22Rv1 (cell line): ENCODE measurements around the gene DCC.

Source experiments
- H3K27ac ChIP-seq: fragments of 450-650 bp; 2 replicates; pipeline ENCODE4 v1.5.1; 2017
- ZFX ChIP-seq: fragments of 450-650 bp; IDR thresholded peaks from 2 replicates; pipeline ENCODE4 v1.6.1; 2017; ENCODE audit warnings: antibody characterized with exemption, borderline replicate concordance
- TF ChIP-seq, protein P1 (sequence below): fragments of 450-650 bp; IDR thresholded peaks from 2 replicates; pipeline ENCODE4 v1.5.1; 2017; ENCODE audit warnings: mild to moderate bottlenecking

The DCC gene

DNA sequence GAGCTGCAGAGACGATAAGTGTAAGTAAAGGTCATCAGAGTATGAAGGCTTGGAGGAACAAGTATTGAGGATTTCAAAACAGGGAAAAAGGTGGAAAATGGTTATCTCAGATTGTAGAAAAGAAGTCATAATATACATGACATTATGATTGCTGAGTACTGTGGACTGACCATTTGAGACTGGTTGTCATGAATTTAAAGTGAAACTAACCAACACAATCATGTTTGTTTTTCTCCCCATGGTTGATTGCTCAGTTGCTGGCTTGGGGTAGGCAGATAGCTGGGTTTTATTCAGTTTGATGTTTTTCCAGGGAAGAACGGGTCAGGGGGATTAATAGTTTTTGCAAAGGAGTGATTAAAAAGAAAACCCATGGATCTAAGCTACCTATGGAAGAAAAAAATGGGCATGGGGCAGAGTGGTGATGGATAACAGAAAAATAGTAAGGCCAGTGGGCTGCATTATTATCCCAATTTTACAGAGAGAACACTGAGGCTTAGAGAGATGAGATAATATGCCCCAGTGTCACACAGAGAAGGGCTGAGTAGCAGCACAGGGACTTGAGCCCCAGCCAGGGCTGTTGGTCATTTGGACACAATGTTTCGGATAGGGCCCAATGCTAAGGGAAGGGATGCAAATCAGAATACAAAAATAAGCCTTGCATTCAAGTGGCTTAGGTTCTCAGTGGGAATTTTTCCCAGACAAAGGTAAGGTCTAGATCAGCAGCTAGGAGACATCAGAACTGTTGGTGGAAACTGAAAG lies 885.7 kb downstream of the DCC start:
- H3K27ac ChIP-seq = no peak overlapping the region
- TF ChIP-seq ZFX = no peak
- TF ChIP-seq, protein P1, sequence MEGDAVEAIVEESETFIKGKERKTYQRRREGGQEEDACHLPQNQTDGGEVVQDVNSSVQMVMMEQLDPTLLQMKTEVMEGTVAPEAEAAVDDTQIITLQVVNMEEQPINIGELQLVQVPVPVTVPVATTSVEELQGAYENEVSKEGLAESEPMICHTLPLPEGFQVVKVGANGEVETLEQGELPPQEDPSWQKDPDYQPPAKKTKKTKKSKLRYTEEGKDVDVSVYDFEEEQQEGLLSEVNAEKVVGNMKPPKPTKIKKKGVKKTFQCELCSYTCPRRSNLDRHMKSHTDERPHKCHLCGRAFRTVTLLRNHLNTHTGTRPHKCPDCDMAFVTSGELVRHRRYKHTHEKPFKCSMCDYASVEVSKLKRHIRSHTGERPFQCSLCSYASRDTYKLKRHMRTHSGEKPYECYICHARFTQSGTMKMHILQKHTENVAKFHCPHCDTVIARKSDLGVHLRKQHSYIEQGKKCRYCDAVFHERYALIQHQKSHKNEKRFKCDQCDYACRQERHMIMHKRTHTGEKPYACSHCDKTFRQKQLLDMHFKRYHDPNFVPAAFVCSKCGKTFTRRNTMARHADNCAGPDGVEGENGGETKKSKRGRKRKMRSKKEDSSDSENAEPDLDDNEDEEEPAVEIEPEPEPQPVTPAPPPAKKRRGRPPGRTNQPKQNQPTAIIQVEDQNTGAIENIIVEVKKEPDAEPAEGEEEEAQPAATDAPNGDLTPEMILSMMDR = no peak

DNA sequence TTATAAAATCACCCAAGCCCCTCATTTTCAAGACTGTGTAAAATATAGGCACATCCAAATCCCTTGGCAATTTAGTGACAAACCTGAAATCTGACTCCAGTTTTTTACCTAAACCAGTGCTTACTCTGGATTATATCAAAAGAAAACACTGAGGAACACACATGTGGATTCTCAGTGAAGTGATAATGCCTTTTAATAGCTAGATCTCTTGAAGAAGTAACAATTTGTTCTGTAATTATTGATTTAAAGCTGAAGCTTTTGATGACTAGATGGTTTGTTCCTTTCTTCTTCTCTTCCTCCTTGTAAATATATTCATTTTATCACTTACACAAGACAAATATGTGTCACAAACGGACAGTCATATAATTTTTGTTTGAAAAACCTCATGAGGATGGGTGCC lies 894.6 kb downstream of the DCC start:
- no peak for TF ChIP-seq ZFX
- TF ChIP-seq, protein P1 = no peak
- no peak overlapping the region for H3K27ac ChIP-seq

DNA sequence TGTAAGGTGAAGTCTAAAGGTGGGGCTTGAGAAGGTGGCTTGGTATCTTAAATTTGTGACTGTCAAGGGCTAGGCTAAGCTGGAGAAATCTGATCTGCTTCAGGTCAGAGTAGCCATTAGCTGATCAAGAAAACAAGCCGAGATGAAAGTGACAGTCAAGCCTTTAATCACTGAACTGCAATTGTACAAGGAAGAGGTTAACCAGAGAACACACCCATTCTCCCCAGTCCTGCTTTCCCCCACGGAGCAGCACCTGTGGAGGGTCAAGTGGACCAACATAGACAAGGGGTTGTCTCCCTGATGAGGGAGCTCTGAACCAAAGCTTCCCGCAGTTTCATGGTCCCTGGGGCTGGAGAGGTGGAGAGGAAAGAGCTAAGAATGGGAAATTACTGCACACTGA lies 901.2 kb downstream of the DCC start:
- TF ChIP-seq ZFX = no peak
- TF ChIP-seq, protein P1 = no peak
- no peak overlapping the region for H3K27ac ChIP-seq

DNA sequence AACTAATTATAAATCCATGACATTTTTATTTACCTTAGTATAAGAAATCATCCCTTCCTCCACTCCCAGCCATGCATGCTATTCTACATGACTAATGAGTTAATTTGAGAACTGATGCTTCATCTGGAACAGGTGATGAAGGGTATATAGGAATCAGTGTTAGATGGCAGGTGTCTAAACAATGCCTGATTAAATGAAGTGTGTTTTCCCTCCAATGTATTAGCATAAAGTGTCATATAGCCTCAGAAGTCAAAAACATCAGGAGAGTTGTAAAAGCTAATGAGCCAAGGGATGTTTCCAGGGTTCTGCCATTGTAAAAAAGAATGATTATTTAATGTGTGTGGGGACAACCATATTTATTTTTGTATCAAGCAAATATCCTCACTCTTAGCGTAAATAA lies 913.8 kb downstream of the DCC start:
- H3K27ac ChIP-seq = no peak overlapping the region
- TF ChIP-seq ZFX = no peak
- TF ChIP-seq, protein P1 = no peak

DNA sequence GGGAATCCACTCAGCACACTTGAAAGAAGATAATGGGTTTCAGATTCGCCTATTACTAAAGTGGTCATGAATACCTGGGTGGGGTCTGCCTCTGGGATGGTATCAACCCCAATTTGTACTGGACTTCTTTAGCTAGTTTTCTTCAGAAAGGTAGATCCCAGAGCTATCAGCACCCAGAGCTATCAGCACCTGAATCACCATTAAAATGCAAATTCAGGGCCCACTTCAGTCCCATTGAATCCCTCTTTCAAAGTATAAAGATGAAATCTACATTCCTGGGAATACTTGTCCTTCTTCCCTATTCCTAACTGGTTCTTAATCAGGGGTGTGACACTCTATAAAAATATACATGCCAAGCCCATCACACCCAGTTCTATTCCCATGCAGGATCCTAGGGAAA lies 914.3 kb downstream of the DCC start:
- no peak overlapping the region for H3K27ac ChIP-seq
- no peak for TF ChIP-seq ZFX
- TF ChIP-seq, protein P1 = no peak

DNA sequence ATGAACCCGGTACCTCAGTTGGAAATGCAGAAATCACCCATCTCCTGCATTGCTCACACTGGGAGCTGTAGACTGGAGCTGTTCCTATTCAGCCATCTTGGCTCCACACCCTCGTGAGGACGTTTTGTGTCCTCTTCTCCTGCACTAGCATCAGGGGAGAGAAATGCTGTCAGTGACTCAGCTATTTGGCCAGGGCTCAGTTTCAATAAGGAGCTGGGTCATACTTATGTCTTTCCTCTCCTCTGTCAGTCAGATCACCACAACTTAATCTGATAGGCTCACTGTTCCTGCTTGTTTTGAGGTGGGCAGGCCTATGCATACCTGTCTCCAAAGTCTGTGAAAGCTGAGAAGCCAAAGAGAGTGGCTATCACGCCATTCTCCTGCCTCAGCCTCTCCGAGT lies 921.2 kb downstream of the DCC start:
- TF ChIP-seq, protein P1 = no peak
- TF ChIP-seq ZFX = no peak

DNA sequence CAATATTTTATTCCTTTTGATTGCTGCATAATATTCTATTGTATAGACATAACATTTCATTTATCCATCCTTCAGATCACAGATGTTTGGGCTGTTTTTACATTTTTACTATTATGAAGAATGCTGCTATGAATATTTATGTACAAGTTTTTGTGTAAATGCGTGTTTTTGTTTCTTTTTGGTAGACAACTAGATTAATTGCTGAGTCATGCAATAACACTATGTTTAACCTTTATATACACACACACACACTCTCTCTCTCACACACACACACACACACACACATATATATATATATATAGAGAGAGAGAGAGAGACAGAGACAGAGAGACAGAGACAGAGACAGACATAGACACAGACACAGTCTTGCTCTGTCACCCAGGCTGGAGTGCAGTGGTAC lies 926.9 kb downstream of the DCC start:
- TF ChIP-seq, protein P1 = no peak
- no peak for TF ChIP-seq ZFX
- H3K27ac ChIP-seq = no peak overlapping the region

More for the DNA sequence above, 921.2 kb downstream of the DCC start:
- H3K27ac ChIP-seq = no peak overlapping the region
